CD14-positive monocyte (primary cell): Measurements from ENCODE around the gene IGLL1. TPM values are rescaled to one million over a fixed set of nuclear protein-coding genes. Genes with fewer than 3 reads are reported as not detected.
A peak's percentile ranks its signal among the peaks of the same experiment; 100 is the strongest.

Source experiments
- DNase-seq, 3 donors: peaks; one replicate each; pipeline ENCODE4 v3.0.0-alpha.2; 2011 to 2022
- H2AFZ ChIP-seq: 2 replicates; pipeline ENCODE4 v1.6.0; 2012; ENCODE audit warnings: mild to moderate bottlenecking, low read depth, low read length, inconsistent platforms; ENCODE audit not compliant: insufficient read depth, poor library complexity, severe bottlenecking
- H3K27ac ChIP-seq, 2 donors: 1 replicate in 1 of 2; 2 replicates in 1 of 2; pipeline ENCODE4 v1.5.1; 2012 to 2013; ENCODE audit warnings: low read length in 2 of 2, control low read depth in 1 of 2, inconsistent platforms in 1 of 2, low read depth in 1 of 2, mild to moderate bottlenecking in 1 of 2
- H3K27me3 ChIP-seq, 2 donors: one replicate each; pipeline versions ENCODE4 v1.6.0 to v1.6.1; 2011 to 2013; ENCODE audit warnings: low read length in 2 of 2; ENCODE audit not compliant: control insufficient read depth in 2 of 2, insufficient read depth in 2 of 2
- H3K36me3 ChIP-seq, 2 donors: replicated peaks in 1 of 2; 1 replicate in 1 of 2; 2 replicates in 1 of 2; pipeline versions ENCODE4 v1.5.1 to v1.6.1; 2012 to 2013; ENCODE audit warnings: low read length in 2 of 2, control low read depth in 1 of 2, inconsistent platforms in 1 of 2, mild to moderate bottlenecking in 1 of 2; ENCODE audit not compliant: insufficient read depth in 2 of 2, control insufficient read depth in 1 of 2
- H3K4me1 ChIP-seq, 2 donors: 1 replicate in 1 of 2; 2 replicates in 1 of 2; pipeline versions ENCODE4 v1.5.1 to v1.6.1; 2012 to 2013; ENCODE audit warnings: low read length in 2 of 2, control low read depth in 1 of 2, inconsistent platforms in 1 of 2, mild to moderate bottlenecking in 1 of 2, moderate library complexity in 1 of 2; ENCODE audit not compliant: insufficient read depth in 2 of 2, control insufficient read depth in 1 of 2
- H3K4me2 ChIP-seq: replicated peaks from 2 replicates; pipeline ENCODE3; 2012; ENCODE audit warnings: low read length, moderate library complexity, mild to moderate bottlenecking; ENCODE audit not compliant: poor library complexity, severe bottlenecking; ENCODE audit errors: extremely low read depth
- H3K4me3 ChIP-seq, 3 experiments: fragments of 200-600 bp in 1 of 3; sonication (generic) in 1 of 3; replicated peaks in 1 of 3; 1 replicate in 2 of 3; 2 replicates in 1 of 3; pipeline ENCODE4 v1.5.1; 2011 to 2013; ENCODE audit warnings: low read length in 3 of 3, mild to moderate bottlenecking in 3 of 3, control low read depth in 2 of 3, low read depth in 2 of 3, inconsistent platforms in 1 of 3, moderate library complexity in 1 of 3
- H3K79me2 ChIP-seq: 2 replicates; pipeline ENCODE4 v1.6.0; 2012; ENCODE audit warnings: mild to moderate bottlenecking, control low read depth, inconsistent platforms, low read length, moderate library complexity; ENCODE audit not compliant: insufficient read depth
- H3K9ac ChIP-seq: 2 replicates; pipeline ENCODE4 v1.6.0; 2017; ENCODE audit warnings: low read length, mild to moderate bottlenecking; ENCODE audit not compliant: insufficient read depth, poor library complexity, severe bottlenecking
- H3K9me3 ChIP-seq, 2 donors: replicated peaks in 1 of 2; 1 replicate in 1 of 2; 2 replicates in 1 of 2; pipeline versions ENCODE4 v1.5.1 to v1.6.1; 2012 to 2013; ENCODE audit warnings: low read length in 2 of 2, control low read depth in 1 of 2; ENCODE audit not compliant: control insufficient read depth in 1 of 2, insufficient read depth in 1 of 2
- H4K20me1 ChIP-seq: 2 replicates; pipeline ENCODE4 v1.6.0; 2012; ENCODE audit warnings: mild to moderate bottlenecking, low read length, control low read depth, moderate library complexity; ENCODE audit not compliant: insufficient read depth
- H3K27ac Mint-ChIP-seq, 7 donors: one replicate each; pipeline ENCODE4 v1.8.0; 2020; ENCODE audit warnings: mild to moderate bottlenecking in 7 of 7, mixed read lengths in 7 of 7, moderate library complexity in 6 of 7, inconsistent platforms in 2 of 7
- H3K27me3 Mint-ChIP-seq, 3 donors: one replicate each; pipeline ENCODE4 v1.8.0; 2021 to 2022; ENCODE audit warnings: low read depth in 3 of 3, mild to moderate bottlenecking in 3 of 3, mixed read lengths in 3 of 3, moderate library complexity in 3 of 3, inconsistent platforms in 1 of 3
- H3K36me3 Mint-ChIP-seq, 2 donors: one replicate each; pipeline ENCODE4 v1.8.0; 2020; ENCODE audit warnings: mixed read lengths in 2 of 2, inconsistent platforms in 1 of 2, mild to moderate bottlenecking in 1 of 2
- H3K4me1 Mint-ChIP-seq: one replicate; pipeline ENCODE4 v1.8.0; 2020; ENCODE audit warnings: mild to moderate bottlenecking, mixed read lengths
- H3K4me3 Mint-ChIP-seq, 2 donors: one replicate each; pipeline ENCODE4 v1.8.0; 2020; ENCODE audit warnings: mild to moderate bottlenecking in 2 of 2, mixed read lengths in 2 of 2, moderate library complexity in 1 of 2
- H3K9me3 Mint-ChIP-seq, 7 donors: one replicate each; pipeline ENCODE4 v1.8.0; 2020 to 2022; ENCODE audit warnings: mixed read lengths in 7 of 7, mild to moderate bottlenecking in 6 of 7, moderate library complexity in 6 of 7, inconsistent platforms in 2 of 7
- CTCF ChIP-seq: fragments of 200-600 bp; IDR thresholded peaks from one replicate; pipeline ENCODE4 v1.8.0; 2022; ENCODE audit warnings: antibody characterized with exemption, mild to moderate bottlenecking
- WGBS: methylation state at CpG from one replicate; pipeline ENCODE4 v1.1.5; 2013; ENCODE audit warnings: missing lambda C conversion rate; ENCODE audit not compliant: insufficient coverage; 5-methylcytosine and 5-hydroxymethylcytosine counted together
- intact Hi-C, 2 donors: fragments of 100-400 bp; cut with micrococcal nuclease; formaldehyde crosslinking; loops; one replicate each; pipeline versions ENCODE4 v1.15.0 to v1.15.1; 2023
- polyA plus RNA-seq, 3 donors: library from polyadenylated mRNA; depleted of rRNA in 1 of 3; unstranded in 2 of 3; stranded (reverse) in 1 of 3; fragments of 300-500 nt in 2 of 3; fragments of >200 nt in 1 of 3; fragmentation: Illumina TruSeq in 2 of 3; gene quantifications; 1 replicate in 2 of 3; 2 replicates in 1 of 3; pipeline ENCODE4 v1.2.3, GENCODE V29; 2012 to 2021

The IGLL1 gene
- polyA plus RNA-seq, 3 donors = not detected

DNA sequence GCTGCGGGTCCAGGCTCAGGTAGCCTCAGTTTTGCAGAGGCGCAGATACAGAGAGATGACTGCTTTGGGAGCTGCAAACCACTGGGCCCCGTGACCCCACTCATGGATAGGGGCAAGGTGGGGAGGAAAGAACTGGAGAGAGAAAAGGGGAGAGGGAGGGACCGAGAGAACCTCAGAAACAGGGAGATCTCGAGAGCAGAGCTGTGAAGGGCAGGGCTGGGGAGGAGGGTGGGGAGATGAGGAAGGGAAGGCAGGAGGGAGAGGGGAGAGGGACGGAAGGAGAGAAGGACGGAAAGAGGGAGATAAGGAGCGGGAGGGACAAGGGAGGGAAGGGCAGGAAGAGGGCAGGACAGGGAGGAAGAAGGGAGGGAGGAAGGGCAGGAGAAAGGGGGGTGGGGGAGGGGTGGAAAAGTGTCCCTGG, 46.3 kb downstream of the IGLL1 start:
- Mint-ChIP-seq H3K36me3 (no peaks in the 10 kb centered on the region), H3K9me3 (no peaks in the 10 kb centered on the region), H3K27me3 (peaks cover 0 to 18% (median 12%) of the 10 kb centered on the region in 3 donors), H3K4me3 (no peak overlapping the region), H3K4me1 (peaks cover 2% of the 10 kb centered on the region), H3K27ac (peak overlapping the region in 1 of 7 donors; percentile 11)
- Histone ChIP-seq H3K4me1 (no peaks in the 10 kb centered on the region), H3K27ac (no peak overlapping the region), H3K4me3 (no peak overlapping the region), H2AFZ (no peak overlapping the region), H3K27me3 (no peaks in the 10 kb centered on the region), H3K79me2 (no peaks in the 10 kb centered on the region), H4K20me1 (no peaks in the 10 kb centered on the region), H3K36me3 (no peaks in the 10 kb centered on the region), H3K9ac (no peak overlapping the region), H3K9me3 (no peaks in the 10 kb centered on the region), H3K4me2 (no peak overlapping the region)
- intact Hi-C loops = no loop called here
- DNase-seq = no peak
- WGBS = 83% methylated on average over 8 of the region's 8 CpGs
- TF ChIP-seq CTCF = no peak

DNA sequence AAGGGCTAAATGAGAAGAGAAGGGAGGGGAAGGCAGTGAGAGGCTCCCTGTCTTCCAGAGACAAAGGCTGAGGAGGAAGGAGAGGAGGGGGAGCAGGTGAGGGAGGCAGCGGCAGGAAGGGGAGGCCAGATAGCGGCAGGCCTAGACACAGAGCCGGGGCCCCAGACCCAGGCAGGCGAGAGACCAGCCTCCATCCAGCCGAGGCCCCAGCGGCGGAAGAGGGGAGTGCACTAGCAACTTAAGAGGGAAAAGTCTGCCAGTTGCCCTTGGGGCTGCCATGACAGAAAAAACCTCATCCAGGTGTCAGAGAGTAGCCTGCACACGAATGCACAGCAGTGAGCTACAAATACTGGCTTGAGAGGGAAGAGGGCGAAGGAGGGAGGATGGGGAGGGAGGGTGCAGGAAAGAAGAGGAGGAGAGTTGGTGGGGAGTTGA, 46.7 kb downstream of the IGLL1 start:
- Histone ChIP-seq H3K4me2 (no peak overlapping the region), H3K27me3 (no peaks in the 10 kb centered on the region), H4K20me1 (no peaks in the 10 kb centered on the region), H2AFZ (no peak overlapping the region), H3K36me3 (no peaks in the 10 kb centered on the region), H3K9ac (no peak overlapping the region), H3K4me3 (no peak overlapping the region), H3K79me2 (no peaks in the 10 kb centered on the region), H3K9me3 (no peaks in the 10 kb centered on the region), H3K27ac (no peak overlapping the region), H3K4me1 (no peaks in the 10 kb centered on the region)
- no peak overlapping the region for H3K4me3 Mint-ChIP-seq
- intact Hi-C loops = no loop called here
- no peaks in the 10 kb centered on the region for H3K36me3 Mint-ChIP-seq
- WGBS = 43% methylated on average over 6 of the region's 9 CpGs
- no peaks in the 10 kb centered on the region for H3K9me3 Mint-ChIP-seq
- TF ChIP-seq CTCF = peak; percentile 48
- no peak for DNase-seq
- peaks cover 2 to 17% (median 13%) of the 10 kb centered on the region in 3 donors for H3K27me3 Mint-ChIP-seq
- H3K27ac Mint-ChIP-seq = no peak overlapping the region
- H3K4me1 Mint-ChIP-seq = peaks cover 6% of the 10 kb centered on the region
